DND-41 (cell line): ENCODE results near the gene DDX39A.

ENCODE experiments used
- ATAC-seq: fragments of 200-7000 bp; cut with Tn5 transposase; 3 replicates; pipeline ENCODE4 v1.9.1; 2021; ENCODE audit warnings: low read depth; ENCODE audit not compliant: insufficient read depth
- DNase-seq: peaks from one replicate; pipeline ENCODE4 v3.0.0-alpha.2; 2020
- H2AFZ ChIP-seq: 2 replicates; pipeline ENCODE4 v1.6.0; 2012; ENCODE audit warnings: low read depth, low read length
- H3K27ac ChIP-seq: 2 replicates; pipeline ENCODE4 v1.5.1; 2012; ENCODE audit warnings: low read length, inconsistent platforms
- H3K27me3 ChIP-seq: fragments of 200-600 bp; sonication (generic); 2 replicates; pipeline ENCODE4 v1.6.0; 2012; ENCODE audit warnings: low read length, mild to moderate bottlenecking, inconsistent platforms; ENCODE audit not compliant: insufficient read depth, poor library complexity
- H3K36me3 ChIP-seq: 2 replicates; pipeline ENCODE4 v1.5.1; 2012; ENCODE audit warnings: low read length, inconsistent platforms; ENCODE audit not compliant: insufficient read depth
- H3K4me1 ChIP-seq: 2 replicates; pipeline ENCODE4 v1.5.1; 2012; ENCODE audit warnings: mild to moderate bottlenecking, low read length; ENCODE audit not compliant: insufficient read depth
- H3K4me2 ChIP-seq: 2 replicates; pipeline ENCODE4 v1.6.0; 2012; ENCODE audit warnings: mild to moderate bottlenecking, moderate library complexity, low read length, inconsistent platforms; ENCODE audit not compliant: insufficient read depth
- H3K4me3 ChIP-seq, 2 experiments: fragments of 200-600 bp in 1 of 2; shearing (Covaris generic) in 1 of 2; 2 replicates each; pipeline ENCODE4 v1.5.1; 2012 to 2016; ENCODE audit warnings: inconsistent platforms in 2 of 2, low read length in 2 of 2, mild to moderate bottlenecking in 2 of 2, low read depth in 1 of 2, moderate library complexity in 1 of 2
- H3K79me2 ChIP-seq: 2 replicates; pipeline ENCODE4 v1.6.0; 2012; ENCODE audit warnings: low read length, inconsistent platforms; ENCODE audit not compliant: insufficient read depth
- H3K9ac ChIP-seq: 2 replicates; pipeline ENCODE4 v1.6.0; 2012; ENCODE audit warnings: low read depth, mild to moderate bottlenecking, inconsistent platforms, low read length, moderate library complexity
- H3K9me3 ChIP-seq: 2 replicates; pipeline ENCODE4 v1.5.1; 2012; ENCODE audit warnings: low read length, moderate library complexity, mild to moderate bottlenecking, inconsistent platforms; ENCODE audit not compliant: insufficient read depth, severe bottlenecking
- H4K20me1 ChIP-seq: 2 replicates; pipeline ENCODE4 v1.6.0; 2012; ENCODE audit warnings: low read length; ENCODE audit not compliant: insufficient read depth
- CTCF ChIP-seq: IDR thresholded peaks from 2 replicates; pipeline ENCODE4 v1.5.1; 2012; ENCODE audit warnings: borderline replicate concordance, low read length, moderate library complexity, mild to moderate bottlenecking; ENCODE audit not compliant: poor library complexity, severe bottlenecking; ENCODE audit errors: extremely low read depth
- EZH2 ChIP-seq: IDR thresholded peaks from 3 replicates; pipeline ENCODE4 v1.6.1; 2012; ENCODE audit warnings: borderline replicate concordance, low read depth, mild to moderate bottlenecking, moderate library complexity, low read length, inconsistent platforms; ENCODE audit not compliant: severe bottlenecking

The DDX39A gene

GRCh38 chr19:14419106-14419813, at the start of gene DDX39A:
Gene DDX39A (minus strand): TSS chr19:14419341. CDS start chr19:14413220, 6,121 bp downstream.
- ATAC-seq, result peak; percentile 94
- peak within 1 kb of the TSS; percentile 75 to 90; a peak in 3 of 4 replicates for H3K4me3 ChIP-seq
- H3K9ac ChIP-seq, result peak within 1 kb of the TSS; percentile 93
- DNase-seq, result peak; percentile 99
- H4K20me1 ChIP-seq, result peaks cover 39% of the 10 kb centered on the region
- H3K4me2 ChIP-seq, result peak within 1 kb of the TSS; percentile 84
- peaks cover 31% of the 10 kb centered on the region for H3K36me3 ChIP-seq
- TF ChIP-seq CTCF (no peak), EZH2 (no peak)
- H2AFZ ChIP-seq, result peak within 1 kb of the TSS; percentile 84
- peaks cover 56% of the 10 kb centered on the region for H3K79me2 ChIP-seq
- H3K27ac ChIP-seq, result peak within 1 kb of the TSS; percentile 97
- H3K9me3 ChIP-seq, result no peaks in the 10 kb centered on the region
- H3K27me3 ChIP-seq, result no peaks in the 10 kb centered on the region
- H3K4me1 ChIP-seq, result peaks cover 39% of the 10 kb centered on the region

GRCh38 chr19:14467816-14468215, 48.7 kb upstream of the DDX39A start:
- TF ChIP-seq EZH2 (no peak), CTCF (no peak)
- no peak overlapping the region for H3K27ac ChIP-seq
- H3K4me2 ChIP-seq, result no peak overlapping the region

GRCh38 chr19:14467391-14467790, 48.2 kb upstream of the DDX39A start:
- H3K4me1 ChIP-seq, result no peaks in the 10 kb centered on the region
- no peak for DNase-seq
- no peak overlapping the region for H2AFZ ChIP-seq
- no peaks in the 10 kb centered on the region for H3K9me3 ChIP-seq
- H3K36me3 ChIP-seq, result peaks cover 76% of the 10 kb centered on the region
- no peak overlapping the region for H3K9ac ChIP-seq
- TF ChIP-seq CTCF (no peak), EZH2 (no peak)
- H3K27ac ChIP-seq, result no peak overlapping the region
- H3K4me2 ChIP-seq, result no peak overlapping the region
- no peaks in the 10 kb centered on the region for H3K79me2 ChIP-seq
- H3K27me3 ChIP-seq, result no peaks in the 10 kb centered on the region
- no peak overlapping the region for H3K4me3 ChIP-seq
- no peak for ATAC-seq
- H4K20me1 ChIP-seq, result 0 out of 2 replicates have a peak, but pooled peaks cover 10% of the 10 kb centered on the region

More at GRCh38 chr19:14467816-14468215, 48.7 kb upstream of the DDX39A start:
- Histone ChIP-seq H3K4me1 (no peaks in the 10 kb centered on the region), H3K9me3 (no peaks in the 10 kb centered on the region), H4K20me1 (0 out of 2 replicates have a peak, but pooled peaks cover 10% of the 10 kb centered on the region), H3K9ac (no peak overlapping the region), H3K36me3 (peaks cover 72% of the 10 kb centered on the region), H2AFZ (no peak overlapping the region), H3K27me3 (no peaks in the 10 kb centered on the region), H3K79me2 (no peaks in the 10 kb centered on the region), H3K4me3 (no peak overlapping the region)
- DNase-seq (no peak), ATAC-seq (no peak)
